Measurements from ENCODE around the gene MEGF10.

MEGF10 gene

GRCh38 chr5:127363403-127363802, 72.8 kb downstream of the MEGF10 start:
- no peak for TF ChIP-seq CTCF (IDR thresholded peaks at IDR 0.05; ENCODE audit: borderline replicate concordance, insufficient read depth, low read depth, low read length)
- H3K4me3 ChIP-seq (ENCODE audit: low read depth, low read length) = no peak overlapping the region

- TF ChIP-seq CTCF (IDR thresholded peaks at IDR 0.05; ENCODE audit: borderline replicate concordance, insufficient read depth, low read depth, low read length) = no peak
- H3K4me3 ChIP-seq (ENCODE audit: low read depth, low read length) = no peak overlapping the region
Observed at GRCh38 chr5:127367029-127367428, 76.4 kb downstream of the MEGF10 start.

GRCh38 chr5:127367946-127368465, 77.4 kb downstream of the MEGF10 start:
- no peak for TF ChIP-seq CTCF (IDR thresholded peaks at IDR 0.05; ENCODE audit: borderline replicate concordance, insufficient read depth, low read depth, low read length)
- no peak overlapping the region for H3K4me3 ChIP-seq (ENCODE audit: low read depth, low read length)

GRCh38 chr5:127369796-127370195, 79.2 kb downstream of the MEGF10 start:
- TF ChIP-seq CTCF (IDR thresholded peaks at IDR 0.05; ENCODE audit: borderline replicate concordance, insufficient read depth, low read depth, low read length) = no peak
- no peak overlapping the region for H3K4me3 ChIP-seq (ENCODE audit: low read depth, low read length)

GRCh38 chr5:127370631-127371030, 80.0 kb downstream of the MEGF10 start:
- H3K4me3 ChIP-seq (ENCODE audit: low read depth, low read length) = no peak overlapping the region
- TF ChIP-seq CTCF (IDR thresholded peaks at IDR 0.05; ENCODE audit: borderline replicate concordance, insufficient read depth, low read depth, low read length) = no peak

- no peak overlapping the region for H3K4me3 ChIP-seq (ENCODE audit: low read depth, low read length)
- peak; percentile 35; the same call in 1 of the 2 replicates for TF ChIP-seq CTCF (IDR thresholded peaks at IDR 0.05; ENCODE audit: borderline replicate concordance, insufficient read depth, low read depth, low read length)
Observed at GRCh38 chr5:127373858-127374491, 83.4 kb downstream of the MEGF10 start.

- TF ChIP-seq CTCF (IDR thresholded peaks at IDR 0.05; ENCODE audit: borderline replicate concordance, insufficient read depth, low read depth, low read length) = no peak
- no peak overlapping the region for H3K4me3 ChIP-seq (ENCODE audit: low read depth, low read length)
Observed at GRCh38 chr5:127375124-127375523, 84.5 kb downstream of the MEGF10 start.

Data from GM12875 (cell line).